Neuronal stem cell (in vitro differentiated cells): ENCODE measurements around the gene RPS27L.

Experiments used
- DNase-seq: peaks from one replicate; pipeline ENCODE4 v3.0.0-alpha.2; 2013; ENCODE audit warnings: low spot score
- H2AFZ ChIP-seq: one replicate; pipeline ENCODE4 v1.6.1; 2013; ENCODE audit warnings: mild to moderate bottlenecking, low read length, inconsistent platforms
- H2AK5ac ChIP-seq: 2 replicates; pipeline ENCODE4 v1.6.1; 2013; ENCODE audit warnings: low read depth, mild to moderate bottlenecking, inconsistent platforms, low read length, moderate library complexity, mixed read lengths
- H2BK120ac ChIP-seq: 2 replicates; pipeline ENCODE4 v1.6.1; 2013; ENCODE audit warnings: low read depth, mild to moderate bottlenecking, inconsistent platforms, low read length, moderate library complexity, mixed read lengths
- H2BK12ac ChIP-seq: one replicate; pipeline ENCODE4 v1.6.1; 2013; ENCODE audit warnings: low read length, inconsistent platforms
- H2BK15ac ChIP-seq: 2 replicates; pipeline ENCODE4 v1.6.1; 2013; ENCODE audit warnings: mild to moderate bottlenecking, low read length, inconsistent platforms, mixed read lengths
- H2BK5ac ChIP-seq: one replicate; pipeline ENCODE4 v1.6.1; 2013; ENCODE audit warnings: inconsistent platforms, mild to moderate bottlenecking, low read length, moderate library complexity
- H3K14ac ChIP-seq: one replicate; pipeline ENCODE4 v1.6.1; 2013; ENCODE audit warnings: low read length, inconsistent platforms
- H3K18ac ChIP-seq: 2 replicates; pipeline ENCODE4 v1.6.1; 2013; ENCODE audit warnings: low read length, inconsistent platforms
- H3K23ac ChIP-seq: 2 replicates; pipeline ENCODE4 v1.6.1; 2013; ENCODE audit warnings: low read depth, mild to moderate bottlenecking, mixed read lengths, low read length, inconsistent platforms; ENCODE audit not compliant: poor library complexity
- H3K27ac ChIP-seq: replicated peaks from 3 replicates; pipeline ENCODE4 v1.5.1; 2013; ENCODE audit warnings: low read length, inconsistent platforms
- H3K27me3 ChIP-seq, 3 experiments: 2 replicates each; pipeline ENCODE4 v1.6.1; 2013; ENCODE audit warnings: low read length in 3 of 3, mild to moderate bottlenecking in 2 of 3, inconsistent platforms in 1 of 3, low read depth in 1 of 3, mixed read lengths in 1 of 3, moderate library complexity in 1 of 3; ENCODE audit not compliant: control insufficient read depth in 3 of 3, insufficient read depth in 3 of 3
- H3K36me3 ChIP-seq, 2 donors: replicated peaks in 1 of 2; 2 replicates each; pipeline ENCODE4 v1.6.1; 2013; ENCODE audit warnings: low read length in 2 of 2; ENCODE audit not compliant: control insufficient read depth in 2 of 2, insufficient read depth in 2 of 2
- H3K4ac ChIP-seq: 2 replicates; pipeline ENCODE4 v1.6.1; 2013; ENCODE audit warnings: inconsistent platforms, mild to moderate bottlenecking, low read length, moderate library complexity
- H3K4me1 ChIP-seq, 2 donors: 1 replicate in 1 of 2; 2 replicates in 1 of 2; pipeline ENCODE4 v1.6.1; 2013; ENCODE audit warnings: low read length in 2 of 2, low read depth in 1 of 2; ENCODE audit not compliant: control insufficient read depth in 2 of 2, insufficient read depth in 1 of 2
- H3K4me2 ChIP-seq: one replicate; pipeline ENCODE4 v1.6.1; 2013; ENCODE audit warnings: mild to moderate bottlenecking, low read length, inconsistent platforms; ENCODE audit not compliant: insufficient read depth, poor library complexity, severe bottlenecking
- H3K4me3 ChIP-seq, 2 donors: 2 replicates each; pipeline ENCODE4 v1.5.1; 2013; ENCODE audit warnings: low read length in 2 of 2, mild to moderate bottlenecking in 2 of 2, inconsistent platforms in 1 of 2, moderate library complexity in 1 of 2
- H3K79me1 ChIP-seq: one replicate; pipeline ENCODE4 v1.6.1; 2013; ENCODE audit warnings: low read depth, mild to moderate bottlenecking, inconsistent platforms, low read length, moderate library complexity
- H3K9ac ChIP-seq: one replicate; pipeline ENCODE4 v1.6.1; 2013; ENCODE audit warnings: mild to moderate bottlenecking, low read depth, low read length, inconsistent platforms; ENCODE audit not compliant: poor library complexity
- H3K9me3 ChIP-seq, 2 donors: replicated peaks in 1 of 2; 2 replicates each; pipeline versions ENCODE3 to v1.6.1; 2013; ENCODE audit warnings: low read length in 2 of 2, mild to moderate bottlenecking in 2 of 2, inconsistent platforms in 1 of 2, low read depth in 1 of 2, mixed read lengths in 1 of 2, moderate library complexity in 1 of 2; ENCODE audit not compliant: control insufficient read depth in 2 of 2, insufficient read depth in 1 of 2
- H4K8ac ChIP-seq: one replicate; pipeline ENCODE4 v1.6.1; 2013; ENCODE audit warnings: low read depth, mild to moderate bottlenecking, inconsistent platforms, low read length, moderate library complexity
- H4K91ac ChIP-seq: one replicate; pipeline ENCODE4 v1.6.1; 2013; ENCODE audit warnings: low read length, low read depth, mild to moderate bottlenecking, inconsistent platforms; ENCODE audit not compliant: poor library complexity
- WGBS, 2 donors: extraction: QIAGEN DNeasy Blood & Tissue Kit; methylation state at CpG; one replicate each; pipeline ENCODE4 v1.1.7; 2013; ENCODE audit warnings: missing lambda C conversion rate in 2 of 2, mixed read lengths in 1 of 2; ENCODE audit not compliant: insufficient read length in 2 of 2, insufficient replicate concordance in 1 of 2; ENCODE audit errors: extremely low coverage in 2 of 2; 5-methylcytosine and 5-hydroxymethylcytosine counted together

RPS27L gene

DNA sequence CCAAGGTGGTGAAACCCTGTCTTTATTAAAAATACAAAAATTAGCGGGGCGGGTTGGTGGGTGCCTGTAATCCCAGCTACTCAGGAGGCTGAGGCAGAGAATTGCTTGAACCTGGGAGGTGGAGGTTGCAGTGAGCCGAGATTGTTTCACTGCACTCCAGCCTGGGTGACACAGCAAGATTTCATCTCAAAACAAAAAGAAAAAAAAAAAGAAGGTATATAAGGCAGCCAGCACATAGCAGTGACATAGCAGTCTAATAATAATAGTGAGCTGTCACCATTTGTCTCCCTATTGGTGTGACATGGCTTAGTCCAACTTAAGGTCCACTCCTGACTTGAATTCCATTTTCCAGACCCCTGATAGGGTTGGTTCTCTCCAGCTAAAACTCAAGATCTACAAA, 44.4 kb downstream of the RPS27L start:
- Histone ChIP-seq H2BK12ac (no peak overlapping the region), H3K4me1 (peaks cover 0 to 6% of the 10 kb centered on the region in 2 donors)

DNA sequence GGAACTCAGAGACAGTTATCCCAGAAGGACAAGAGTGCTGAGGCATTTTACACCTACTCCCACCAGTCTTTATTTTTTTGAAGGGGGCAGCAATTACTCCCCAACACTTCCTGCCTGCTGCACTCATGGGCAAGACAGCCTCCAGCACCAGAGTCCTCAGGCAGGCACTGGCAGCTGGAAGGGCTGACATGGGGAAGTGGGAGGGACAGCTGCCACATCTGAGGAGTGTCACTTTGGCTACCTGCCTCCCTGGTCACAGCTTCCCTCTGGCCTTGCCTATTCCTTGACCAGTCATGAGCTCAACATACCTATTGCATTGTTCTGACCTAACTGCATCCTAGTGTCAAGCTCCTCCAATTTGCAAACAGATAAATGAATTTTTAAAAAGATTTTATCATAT, 45.8 kb downstream of the RPS27L start:
- Histone ChIP-seq H3K36me3 (no peaks in the 10 kb centered on the region), H2BK120ac (no peak overlapping the region), H2BK15ac (no peak overlapping the region), H3K27me3 (peaks cover 0 to 9% (median 0%) of the 10 kb centered on the region in 3 experiments), H3K18ac (no peak overlapping the region), H3K23ac (no peak overlapping the region), H2AK5ac (no peak overlapping the region), H3K14ac (no peak overlapping the region), H2BK5ac (no peak overlapping the region), H3K27ac (no peak overlapping the region), H2BK12ac (no peak overlapping the region), H3K4me2 (no peak overlapping the region), H3K79me1 (no peaks in the 10 kb centered on the region), H3K4me1 (peaks cover 0 to 3% of the 10 kb centered on the region in 2 donors), H4K8ac (no peak overlapping the region), H3K9ac (no peak overlapping the region), H3K4me3 (no peak overlapping the region), H4K91ac (no peak overlapping the region), H3K4ac (no peak overlapping the region), H2AFZ (no peak overlapping the region), H3K9me3 (no peaks in the 10 kb centered on the region)
- no peak for DNase-seq

More for the DNA sequence above, 44.4 kb downstream of the RPS27L start:
- Histone ChIP-seq H3K23ac (no peak overlapping the region), H3K79me1 (no peaks in the 10 kb centered on the region), H4K91ac (no peak overlapping the region), H3K4me2 (no peak overlapping the region), H2BK120ac (no peak overlapping the region), H4K8ac (no peak overlapping the region), H3K36me3 (no peaks in the 10 kb centered on the region), H2BK5ac (no peak overlapping the region), H3K27me3 (peaks cover 0 to 9% (median 0%) of the 10 kb centered on the region in 3 experiments), H2BK15ac (no peak overlapping the region), H2AFZ (no peak overlapping the region), H3K4ac (no peak overlapping the region), H3K4me3 (no peak overlapping the region), H2AK5ac (no peak overlapping the region), H3K27ac (no peak overlapping the region), H3K14ac (no peak overlapping the region), H3K9ac (no peak overlapping the region), H3K18ac (no peak overlapping the region), H3K9me3 (no peaks in the 10 kb centered on the region)
- no peak for DNase-seq
- no CpG with 5 or more reads among the region's 3 CpGs for WGBS, 2 donors

DNA sequence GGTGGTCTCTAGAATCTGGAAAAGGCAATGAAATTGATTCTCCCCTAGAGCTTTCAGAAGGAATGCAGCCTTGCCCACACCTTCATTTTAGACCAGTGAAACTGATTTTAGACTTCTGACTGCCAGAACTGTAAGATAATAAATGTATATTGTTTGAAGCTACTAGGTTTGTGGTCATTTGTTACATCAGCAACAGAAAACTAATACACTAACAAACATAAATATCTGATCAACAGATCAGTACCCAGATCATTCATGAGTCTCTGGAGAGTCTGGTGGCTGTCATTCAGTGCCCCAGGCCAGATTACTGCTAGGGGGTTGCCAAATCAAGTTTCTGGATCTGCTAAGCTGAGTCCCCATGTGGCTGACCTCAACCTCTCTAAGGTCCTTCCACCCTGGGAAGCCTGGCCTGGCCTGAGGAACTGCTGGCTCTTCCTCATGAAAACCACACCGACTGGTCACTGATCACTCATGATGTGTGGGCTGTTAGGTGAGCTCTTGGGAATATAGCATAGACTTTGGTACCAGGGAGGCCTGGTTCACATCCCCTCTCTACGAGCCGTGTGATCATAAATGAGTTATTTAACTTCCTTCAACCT, 46.8 kb downstream of the RPS27L start:
- Histone ChIP-seq H2AK5ac (no peak overlapping the region), H3K14ac (no peak overlapping the region), H2BK15ac (no peak overlapping the region), H3K23ac (no peak overlapping the region), H4K91ac (no peak overlapping the region), H2AFZ (no peak overlapping the region), H3K9me3 (peaks cover 0 to 3% of the 10 kb centered on the region in 2 donors), H3K27ac (no peak overlapping the region), H3K4me2 (no peak overlapping the region), H2BK12ac (no peak overlapping the region), H2BK120ac (no peak overlapping the region), H3K36me3 (no peaks in the 10 kb centered on the region), H3K18ac (no peak overlapping the region), H3K27me3 (peaks cover 0 to 9% (median 0%) of the 10 kb centered on the region in 3 experiments), H4K8ac (no peak overlapping the region), H3K4me1 (peaks cover 0 to 3% of the 10 kb centered on the region in 2 donors), H3K79me1 (no peaks in the 10 kb centered on the region), H2BK5ac (no peak overlapping the region), H3K4me3 (no peak overlapping the region), H3K9ac (no peak overlapping the region), H3K4ac (no peak overlapping the region)
- WGBS, 2 donors = no CpG with 5 or more reads among the region's 3 CpGs
- DNase-seq = no peak

DNA sequence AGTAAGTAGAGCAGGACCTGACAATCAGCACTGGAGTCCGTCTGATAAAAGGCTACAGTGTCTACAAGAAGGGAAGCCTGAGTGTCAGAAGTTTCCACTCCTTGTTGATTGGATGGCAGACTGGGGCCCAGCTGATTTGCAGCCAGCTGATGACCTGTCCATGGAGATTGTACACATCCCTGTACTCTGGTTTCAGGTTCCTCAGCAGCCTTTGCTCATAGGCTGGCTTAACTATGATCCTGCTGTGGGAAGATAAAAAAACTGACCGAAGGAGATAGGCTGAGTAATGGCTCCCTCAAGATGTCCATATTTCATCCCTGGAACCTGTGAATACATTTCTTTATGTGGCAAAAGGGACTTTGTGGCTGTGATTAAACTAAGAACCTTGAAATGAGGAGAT, 47.4 kb downstream of the RPS27L start:
- Histone ChIP-seq H3K4me2 (no peak overlapping the region), H3K27me3 (peaks cover 0 to 9% (median 0%) of the 10 kb centered on the region in 3 experiments), H3K14ac (no peak overlapping the region), H3K27ac (no peak overlapping the region), H3K36me3 (no peaks in the 10 kb centered on the region), H3K4me1 (peaks cover 0 to 3% of the 10 kb centered on the region in 2 donors), H2AFZ (no peak overlapping the region), H4K8ac (no peak overlapping the region), H3K18ac (no peak overlapping the region), H2BK120ac (no peak overlapping the region), H3K9ac (no peak overlapping the region), H3K23ac (no peak overlapping the region), H2BK12ac (no peak overlapping the region), H4K91ac (no peak overlapping the region), H2BK5ac (no peak overlapping the region), H3K4me3 (no peak overlapping the region), H3K9me3 (peaks cover 0 to 3% of the 10 kb centered on the region in 2 donors), H3K4ac (no peak overlapping the region), H2AK5ac (no peak overlapping the region), H2BK15ac (no peak overlapping the region), H3K79me1 (no peaks in the 10 kb centered on the region)
- WGBS, 2 donors = no CpG with 5 or more reads among the region's 2 CpGs
- DNase-seq = no peak
